Smooth muscle cell (in vitro differentiated cells): ENCODE measurements around the gene RNF175. TPM values are rescaled to one million over a fixed set of nuclear protein-coding genes. Genes with fewer than 3 reads are reported as not detected.

Source experiments
- DNase-seq: peaks from one replicate; lab custom pipeline; 2025; ENCODE audit not compliant: unreplicated experiment; lab: John Stamatoyannopoulos, UW
- H2AFZ ChIP-seq: fragments of 200-600 bp; sonication (generic); 2 replicates; pipeline ENCODE4 v1.6.0; 2016; ENCODE audit warnings: antibody characterized with exemption, low read depth, mild to moderate bottlenecking
- H3F3A ChIP-seq: fragments of 200-600 bp; sonication (generic); 2 replicates; pipeline ENCODE4 v1.6.0; 2017; ENCODE audit warnings: antibody characterized with exemption, low read depth
- H3K27ac ChIP-seq: fragments of 200-600 bp; sonication (generic); 2 replicates; pipeline ENCODE4 v1.5.1; 2016; ENCODE audit warnings: low read depth, mild to moderate bottlenecking
- H3K27me3 ChIP-seq: fragments of 200-600 bp; sonication (generic); 2 replicates; pipeline ENCODE4 v1.6.1; 2016; ENCODE audit warnings: low read depth, mild to moderate bottlenecking
- H3K36me3 ChIP-seq: fragments of 200-600 bp; sonication (generic); 2 replicates; pipeline ENCODE4 v1.5.1; 2016; ENCODE audit warnings: low read depth
- H3K4me1 ChIP-seq: fragments of 200-600 bp; sonication (generic); 2 replicates; pipeline ENCODE4 v1.5.1; 2016; ENCODE audit warnings: low read depth
- H3K4me2 ChIP-seq: fragments of 200-600 bp; sonication (generic); 2 replicates; pipeline ENCODE4 v1.6.0; 2016; ENCODE audit warnings: mild to moderate bottlenecking
- H3K4me3 ChIP-seq: fragments of 200-600 bp; sonication (generic); 2 replicates; pipeline ENCODE4 v1.5.1; 2016; ENCODE audit warnings: mild to moderate bottlenecking
- H3K79me2 ChIP-seq: fragments of 200-600 bp; sonication (generic); 2 replicates; pipeline ENCODE4 v1.6.0; 2016; ENCODE audit warnings: low read depth, mild to moderate bottlenecking
- H3K9ac ChIP-seq: fragments of 200-600 bp; sonication (generic); 2 replicates; pipeline ENCODE4 v1.6.0; 2016; ENCODE audit warnings: low read depth
- H3K9me3 ChIP-seq: fragments of 200-600 bp; sonication (generic); replicated peaks from 2 replicates; pipeline ENCODE4 v1.5.1; 2016; ENCODE audit warnings: low read depth
- H4K20me1 ChIP-seq: fragments of 200-600 bp; sonication (generic); 2 replicates; pipeline ENCODE4 v1.6.0; 2016; ENCODE audit warnings: low read depth
- CTCF ChIP-seq: fragments of 200-600 bp; sonication (generic); IDR thresholded peaks from 2 replicates; pipeline ENCODE4 v1.5.1; 2017; ENCODE audit warnings: borderline replicate concordance, mild to moderate bottlenecking, antibody characterized with exemption; ENCODE audit not compliant: insufficient read depth, poor library complexity, severe bottlenecking
- WGBS: methylation state at CpG from one replicate; pipeline ENCODE4 v1.1.7; 2016; ENCODE audit warnings: low lambda C conversion rate; 5-methylcytosine and 5-hydroxymethylcytosine counted together
- polyA plus RNA-seq: library from polyadenylated mRNA; unstranded; fragments of >200 nt; fragmentation: Nextera tagmentation; extraction: Ambion mirVana; gene quantifications from 2 replicates; pipeline ENCODE4 v1.2.1, GENCODE V29; 2016
- total RNA-seq: library from RNA; depleted of rRNA; stranded (reverse); fragments of >200 nt; gene quantifications from 2 replicates; pipeline ENCODE4 v1.2.3, GENCODE V29; 2014

RNF175 gene
- total and polyA plus RNA-seq, 2 experiments from 2014 or later, result 0.27 to 0.87 TPM

- Histone ChIP-seq H3F3A (no peaks in the 10 kb centered on the region), H3K9ac (no peak overlapping the region), H2AFZ (no peak overlapping the region), H3K27me3 (peaks cover 14% of the 10 kb centered on the region), H3K4me1 (peaks cover 21% of the 10 kb centered on the region), H4K20me1 (no peaks in the 10 kb centered on the region), H3K4me3 (no peak overlapping the region), H3K4me2 (no peak overlapping the region), H3K79me2 (no peaks in the 10 kb centered on the region), H3K27ac (no peak overlapping the region), H3K36me3 (no peaks in the 10 kb centered on the region), H3K9me3 (no peaks in the 10 kb centered on the region)
- WGBS, result 90% methylated on average over 1 of the region's 1 CpG
- no peak for DNase-seq
- TF ChIP-seq CTCF, result no peak
Measured at GRCh38 chr4:153780876-153781275, 21.1 kb upstream of the RNF175 start.

- Histone ChIP-seq H3K9me3 (no peaks in the 10 kb centered on the region), H3F3A (no peaks in the 10 kb centered on the region), H4K20me1 (no peaks in the 10 kb centered on the region), H3K4me1 (peaks cover 21% of the 10 kb centered on the region), H3K9ac (no peak overlapping the region), H3K27me3 (peaks cover 12% of the 10 kb centered on the region), H3K79me2 (no peaks in the 10 kb centered on the region), H3K4me3 (no peak overlapping the region), H2AFZ (no peak overlapping the region), H3K27ac (no peak overlapping the region), H3K4me2 (no peak overlapping the region), H3K36me3 (no peaks in the 10 kb centered on the region)
- DNase-seq, result no peak
- 65% methylated on average over 2 of the region's 2 CpGs for whole genome bisulfite sequencing
- no peak for TF ChIP-seq CTCF
Measured at GRCh38 chr4:153780221-153780620, 20.4 kb upstream of the RNF175 start.

- H3K4me2 ChIP-seq, result no peak overlapping the region
- WGBS, result 96% methylated on average over 1 of the region's 1 CpG
- no peaks in the 10 kb centered on the region for H3F3A ChIP-seq
- no peaks in the 10 kb centered on the region for H3K36me3 ChIP-seq
- no peak for TF ChIP-seq CTCF
- H3K27ac ChIP-seq, result no peak overlapping the region
- DNase-seq, result no peak
- H4K20me1 ChIP-seq, result no peaks in the 10 kb centered on the region
- H3K4me1 ChIP-seq, result peaks cover 9% of the 10 kb centered on the region
- no peak overlapping the region for H2AFZ ChIP-seq
- no peaks in the 10 kb centered on the region for H3K79me2 ChIP-seq
- H3K4me3 ChIP-seq, result no peak overlapping the region
- H3K9ac ChIP-seq, result no peak overlapping the region
- H3K27me3 ChIP-seq, result peaks cover 8% of the 10 kb centered on the region
- no peaks in the 10 kb centered on the region for H3K9me3 ChIP-seq
Measured at GRCh38 chr4:153778383-153778782, 18.6 kb upstream of the RNF175 start.

- Histone ChIP-seq H3F3A (no peaks in the 10 kb centered on the region), H3K79me2 (no peaks in the 10 kb centered on the region), H3K27me3 (peaks cover 8% of the 10 kb centered on the region), H3K27ac (no peak overlapping the region), H3K9me3 (no peaks in the 10 kb centered on the region), H3K4me3 (no peak overlapping the region), H3K4me1 (peaks cover 6% of the 10 kb centered on the region), H3K9ac (no peak overlapping the region), H3K4me2 (no peak overlapping the region), H2AFZ (no peak overlapping the region), H3K36me3 (no peaks in the 10 kb centered on the region), H4K20me1 (no peaks in the 10 kb centered on the region)
- no peak for DNase-seq
- TF ChIP-seq CTCF, result no peak
Measured at GRCh38 chr4:153777421-153777820, 17.6 kb upstream of the RNF175 start.
